ENCODE results near the gene ZNF333.

ZNF333 gene

GRCh38 chr19:14719162-14719561 lies 29.3 kb downstream of the ZNF333 start:
- TF ChIP-seq CTCF (conservative IDR thresholded peaks at IDR 0.05; ENCODE audit: low read length) = no peak
- no peak for DNase-seq (ENCODE audit: low read depth)
- H3K4me3 ChIP-seq (ENCODE audit: low read length) = no peak overlapping the region

- TF ChIP-seq CTCF (conservative IDR thresholded peaks at IDR 0.05; ENCODE audit: low read length) = no peak
- no peak overlapping the region for H3K4me3 ChIP-seq (ENCODE audit: low read length)
- no peak for DNase-seq (ENCODE audit: low read depth)
These were observed 32.3 kb downstream of the ZNF333 start for GRCh38 chr19:14722127-14722526.

GRCh38 chr19:14728595-14728994 lies 38.7 kb downstream of the ZNF333 start:
- H3K4me3 ChIP-seq (ENCODE audit: low read length) = no peak overlapping the region
- no peak for TF ChIP-seq CTCF (conservative IDR thresholded peaks at IDR 0.05; ENCODE audit: low read length)
- no peak for DNase-seq (ENCODE audit: low read depth)

GRCh38 chr19:14731200-14731599 lies 41.4 kb downstream of the ZNF333 start:
- no peak for TF ChIP-seq CTCF (conservative IDR thresholded peaks at IDR 0.05; ENCODE audit: low read length)
- no peak for DNase-seq (ENCODE audit: low read depth)
- no peak overlapping the region for H3K4me3 ChIP-seq (ENCODE audit: low read length)

- no peak overlapping the region for H3K4me3 ChIP-seq (ENCODE audit: low read length)
- TF ChIP-seq CTCF (conservative IDR thresholded peaks at IDR 0.05; ENCODE audit: low read length) = no peak
- DNase-seq (ENCODE audit: low read depth) = no peak
These were observed 42.7 kb downstream of the ZNF333 start for GRCh38 chr19:14732510-14732909.

GRCh38 chr19:14733574-14733973 lies 43.7 kb downstream of the ZNF333 start:
- no peak for DNase-seq (ENCODE audit: low read depth)
- no peak for TF ChIP-seq CTCF (conservative IDR thresholded peaks at IDR 0.05; ENCODE audit: low read length)
- no peak overlapping the region for H3K4me3 ChIP-seq (ENCODE audit: low read length)

GRCh38 chr19:14735915-14736314 lies 46.1 kb downstream of the ZNF333 start:
- no peak for DNase-seq (ENCODE audit: low read depth)
- no peak for TF ChIP-seq CTCF (conservative IDR thresholded peaks at IDR 0.05; ENCODE audit: low read length)
- no peak overlapping the region for H3K4me3 ChIP-seq (ENCODE audit: low read length)

Measured in AG10803 (cell line).